Measurements from ENCODE around the gene HSFX3.

DNA sequence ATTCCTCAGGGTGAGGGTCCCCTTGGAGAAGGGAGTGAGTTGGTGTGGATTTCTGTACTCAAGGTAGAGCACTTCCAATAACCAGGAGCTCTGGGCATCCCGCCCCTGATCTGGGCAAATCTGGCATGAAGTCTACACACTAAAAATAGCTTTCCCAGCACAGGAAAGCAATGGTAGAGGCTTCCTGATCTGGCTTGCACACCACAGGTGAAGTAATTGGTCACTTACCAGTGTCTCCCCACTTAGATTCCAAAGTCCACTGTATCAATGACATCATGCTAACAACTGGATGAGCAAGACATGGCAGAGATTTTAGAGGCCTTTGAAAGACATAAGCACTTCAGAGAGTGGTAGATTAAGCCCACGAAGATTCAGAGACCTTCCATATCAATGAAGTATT, 26.8 kb downstream of the HSFX3 start:
- TF ChIP-seq EZH2 (IDR thresholded peaks at IDR 0.05; ENCODE audit: low read depth) (no peak), CTCF (conservative IDR thresholded peaks at IDR 0.05) (no peak)

Data from PC-9 (cell line).